ENCODE measurements around the gene FERMT2. TPM values are rescaled to one million over a fixed set of nuclear protein-coding genes. Genes with fewer than 3 reads are reported as not detected.

Gene FERMT2
- total and polyA plus RNA-seq, 2 experiments from 2014 or later: 68.8 to 79.8 TPM

GRCh38 chr14:52862632-52863333, 88.1 kb downstream of the FERMT2 start:
- H3K4me1 ChIP-seq (ENCODE audit: low read depth): no peaks in the 10 kb centered on the region
- TF ChIP-seq, protein P1, sequence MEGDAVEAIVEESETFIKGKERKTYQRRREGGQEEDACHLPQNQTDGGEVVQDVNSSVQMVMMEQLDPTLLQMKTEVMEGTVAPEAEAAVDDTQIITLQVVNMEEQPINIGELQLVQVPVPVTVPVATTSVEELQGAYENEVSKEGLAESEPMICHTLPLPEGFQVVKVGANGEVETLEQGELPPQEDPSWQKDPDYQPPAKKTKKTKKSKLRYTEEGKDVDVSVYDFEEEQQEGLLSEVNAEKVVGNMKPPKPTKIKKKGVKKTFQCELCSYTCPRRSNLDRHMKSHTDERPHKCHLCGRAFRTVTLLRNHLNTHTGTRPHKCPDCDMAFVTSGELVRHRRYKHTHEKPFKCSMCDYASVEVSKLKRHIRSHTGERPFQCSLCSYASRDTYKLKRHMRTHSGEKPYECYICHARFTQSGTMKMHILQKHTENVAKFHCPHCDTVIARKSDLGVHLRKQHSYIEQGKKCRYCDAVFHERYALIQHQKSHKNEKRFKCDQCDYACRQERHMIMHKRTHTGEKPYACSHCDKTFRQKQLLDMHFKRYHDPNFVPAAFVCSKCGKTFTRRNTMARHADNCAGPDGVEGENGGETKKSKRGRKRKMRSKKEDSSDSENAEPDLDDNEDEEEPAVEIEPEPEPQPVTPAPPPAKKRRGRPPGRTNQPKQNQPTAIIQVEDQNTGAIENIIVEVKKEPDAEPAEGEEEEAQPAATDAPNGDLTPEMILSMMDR (IDR thresholded peaks at IDR 0.05; ENCODE audit: low read depth, low read length): no peak
- no peaks in the 10 kb centered on the region for H3K9me3 ChIP-seq (ENCODE audit: low read depth)
- DNase-seq (ENCODE audit: low read depth in 1 of 2, low spot score in 1 of 2): peak in 1 of 2 donors; percentile 93
- H3K27ac ChIP-seq: peak overlapping the region; percentile 1
- peaks cover 68% of the 10 kb centered on the region for H3K36me3 ChIP-seq
- no peak overlapping the region for H3K4me3 ChIP-seq
- H3K27me3 ChIP-seq: no peaks in the 10 kb centered on the region

DNA sequence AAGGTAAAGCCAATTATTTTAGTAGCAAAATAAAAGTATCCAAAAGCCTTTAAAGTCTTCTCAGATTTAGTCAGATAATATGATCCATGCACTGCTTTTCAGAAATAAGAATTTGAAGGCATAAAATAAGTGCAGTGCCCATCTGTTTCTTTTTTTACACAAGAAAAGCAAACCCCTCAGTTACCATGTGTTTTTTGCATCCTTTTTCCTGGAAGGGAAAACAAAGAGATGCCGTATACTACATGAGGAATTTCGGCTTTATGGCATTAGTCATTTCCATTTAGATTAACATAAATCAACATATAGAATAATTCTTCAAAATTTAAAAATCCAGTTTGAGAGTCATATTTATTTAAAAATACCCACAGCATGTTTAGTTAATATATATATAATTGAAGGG, 89.4 kb downstream of the FERMT2 start:
- Histone ChIP-seq H3K9me3 (ENCODE audit: low read depth) (no peaks in the 10 kb centered on the region), H3K27ac (no peak overlapping the region), H3K4me1 (ENCODE audit: low read depth) (no peaks in the 10 kb centered on the region), H3K36me3 (peaks cover 65% of the 10 kb centered on the region), H3K4me3 (no peak overlapping the region), H3K27me3 (no peaks in the 10 kb centered on the region)
- no peak for DNase-seq (ENCODE audit: low read depth in 1 of 2, low spot score in 1 of 2)
- TF ChIP-seq, protein P1 (IDR thresholded peaks at IDR 0.05; ENCODE audit: low read depth, low read length): no peak

- H3K4me3 ChIP-seq: no peak overlapping the region
- no peaks in the 10 kb centered on the region for H3K9me3 ChIP-seq (ENCODE audit: low read depth)
- no peaks in the 10 kb centered on the region for H3K4me1 ChIP-seq (ENCODE audit: low read depth)
- DNase-seq (ENCODE audit: low read depth in 1 of 2, low spot score in 1 of 2): no peak
- H3K36me3 ChIP-seq: peaks cover 60% of the 10 kb centered on the region
- TF ChIP-seq, protein P1 (IDR thresholded peaks at IDR 0.05; ENCODE audit: low read depth, low read length): no peak
- H3K27ac ChIP-seq: no peak overlapping the region
- H3K27me3 ChIP-seq: no peaks in the 10 kb centered on the region
Measured at GRCh38 chr14:52860910-52861309, 89.9 kb downstream of the FERMT2 start.

GRCh38 chr14:52860209-52860608, 90.6 kb downstream of the FERMT2 start:
- H3K27ac ChIP-seq: no peak overlapping the region
- no peak for DNase-seq (ENCODE audit: low read depth in 1 of 2, low spot score in 1 of 2)
- no peaks in the 10 kb centered on the region for H3K9me3 ChIP-seq (ENCODE audit: low read depth)
- no peaks in the 10 kb centered on the region for H3K27me3 ChIP-seq
- no peaks in the 10 kb centered on the region for H3K4me1 ChIP-seq (ENCODE audit: low read depth)
- no peak overlapping the region for H3K4me3 ChIP-seq
- TF ChIP-seq, protein P1 (IDR thresholded peaks at IDR 0.05; ENCODE audit: low read depth, low read length): no peak
- H3K36me3 ChIP-seq: peaks cover 57% of the 10 kb centered on the region

DNA sequence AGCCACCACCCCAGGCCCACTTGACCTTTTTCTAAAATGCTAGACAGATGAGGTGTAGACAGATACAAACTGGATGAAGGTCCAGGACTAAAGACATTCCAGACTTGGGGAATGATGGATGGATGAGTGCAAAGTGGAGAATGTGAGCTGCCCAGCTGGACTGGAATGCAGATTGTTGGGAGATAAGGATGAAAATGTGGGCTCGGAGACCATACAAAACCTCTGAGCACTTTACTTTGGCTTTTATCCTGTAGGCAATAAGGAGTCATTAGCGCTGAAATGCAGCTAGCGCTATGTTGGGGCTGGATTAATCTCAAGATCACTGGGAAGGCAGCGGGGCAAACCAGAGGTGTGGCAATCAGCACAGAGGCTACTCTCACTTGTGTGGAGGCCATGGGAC, 94.7 kb downstream of the FERMT2 start:
- Histone ChIP-seq H3K36me3 (peaks cover 30% of the 10 kb centered on the region), H3K4me3 (no peak overlapping the region), H3K27ac (peak overlapping the region; percentile 47), H3K9me3 (ENCODE audit: low read depth) (no peaks in the 10 kb centered on the region), H3K27me3 (no peaks in the 10 kb centered on the region), H3K4me1 (ENCODE audit: low read depth) (peaks cover 11% of the 10 kb centered on the region)
- DNase-seq (ENCODE audit: low read depth in 1 of 2, low spot score in 1 of 2): no peak
- TF ChIP-seq, protein P1 (IDR thresholded peaks at IDR 0.05; ENCODE audit: low read depth, low read length): no peak

Data from cardiac muscle cell (in vitro differentiated cells and primary cell).